Ascending aorta (tissue), 2 donors: ENCODE measurements around the gene PRKCG. TPM values are rescaled to one million over a fixed set of nuclear protein-coding genes. Genes with fewer than 3 reads are reported as not detected.

Source experiments
- DNase-seq, 2 donors: peaks; one replicate each; pipeline ENCODE4 v3.0.0-alpha.2; 2019; ENCODE audit warnings: low spot score in 2 of 2
- H3K27ac ChIP-seq, 2 donors: fragments of 200-600 bp; sonication (generic); one replicate each; pipeline ENCODE4 v1.5.1; 2016 to 2017; ENCODE audit warnings: mild to moderate bottlenecking in 1 of 2
- H3K27me3 ChIP-seq: fragments of 200-600 bp; sonication (generic); one replicate; pipeline ENCODE4 v1.5.1; 2017
- H3K36me3 ChIP-seq, 2 donors: fragments of 200-600 bp; sonication (generic); one replicate each; pipeline ENCODE4 v1.5.1; 2016
- H3K4me1 ChIP-seq, 2 donors: fragments of 200-600 bp; sonication (generic); one replicate each; pipeline ENCODE4 v1.5.1; 2016 to 2017; ENCODE audit warnings: mild to moderate bottlenecking in 1 of 2
- H3K4me3 ChIP-seq, 2 donors: fragments of 200-600 bp; sonication (generic); one replicate each; pipeline ENCODE4 v1.5.1; 2016 to 2017; ENCODE audit warnings: mild to moderate bottlenecking in 1 of 2
- H3K9me3 ChIP-seq, 2 donors: fragments of 200-600 bp; sonication (generic); one replicate each; pipeline ENCODE4 v1.5.1; 2016
- CTCF ChIP-seq, 3 experiments: fragments of 200-600 bp in 2 of 3; fragments of 450-650 bp in 1 of 3; sonication (generic) in 2 of 3; IDR thresholded peaks; one replicate each; pipeline ENCODE4 v1.5.1; 2016 to 2019; ENCODE audit warnings: antibody characterized with exemption in 3 of 3, mild to moderate bottlenecking in 1 of 3, moderate library complexity in 1 of 3
- intact Hi-C: fragments of 100-400 bp; cut with DNase I; formaldehyde crosslinking; loops from one replicate; pipeline ENCODE4 v1.15.1; 2023
- total RNA-seq: library from RNA; depleted of rRNA; stranded (reverse); fragments of >200 nt; gene quantifications from one replicate; pipeline ENCODE4 v1.1.0, GENCODE V29; 2016

Gene PRKCG
- total RNA-seq, 1 donor from 2014 or later: not detected

GRCh38 chr19:53849237-53849676 lies 32.7 kb upstream of the PRKCG start:
- no peak overlapping the region for H3K4me3 ChIP-seq
- DNase-seq: no peak
- no peaks in the 10 kb centered on the region for H3K36me3 ChIP-seq
- no peaks in the 10 kb centered on the region for H3K4me1 ChIP-seq
- no peaks in the 10 kb centered on the region for H3K27me3 ChIP-seq
- H3K27ac ChIP-seq: no peak overlapping the region
- intact Hi-C loops: no loop called here
- TF ChIP-seq CTCF (IDR thresholded peaks at IDR 0.05): no peak
- H3K9me3 ChIP-seq: no peaks in the 10 kb centered on the region

- H3K36me3 ChIP-seq: no peaks in the 10 kb centered on the region
- intact Hi-C loops: no loop called here
- H3K4me3 ChIP-seq: no peak overlapping the region
- no peak for DNase-seq
- H3K27ac ChIP-seq: no peak overlapping the region
- TF ChIP-seq CTCF (IDR thresholded peaks at IDR 0.05): no peak
- no peaks in the 10 kb centered on the region for H3K4me1 ChIP-seq
- H3K9me3 ChIP-seq: no peaks in the 10 kb centered on the region
- H3K27me3 ChIP-seq: no peaks in the 10 kb centered on the region
These were observed 28.3 kb upstream of the PRKCG start for GRCh38 chr19:53853707-53854106.

DNA sequence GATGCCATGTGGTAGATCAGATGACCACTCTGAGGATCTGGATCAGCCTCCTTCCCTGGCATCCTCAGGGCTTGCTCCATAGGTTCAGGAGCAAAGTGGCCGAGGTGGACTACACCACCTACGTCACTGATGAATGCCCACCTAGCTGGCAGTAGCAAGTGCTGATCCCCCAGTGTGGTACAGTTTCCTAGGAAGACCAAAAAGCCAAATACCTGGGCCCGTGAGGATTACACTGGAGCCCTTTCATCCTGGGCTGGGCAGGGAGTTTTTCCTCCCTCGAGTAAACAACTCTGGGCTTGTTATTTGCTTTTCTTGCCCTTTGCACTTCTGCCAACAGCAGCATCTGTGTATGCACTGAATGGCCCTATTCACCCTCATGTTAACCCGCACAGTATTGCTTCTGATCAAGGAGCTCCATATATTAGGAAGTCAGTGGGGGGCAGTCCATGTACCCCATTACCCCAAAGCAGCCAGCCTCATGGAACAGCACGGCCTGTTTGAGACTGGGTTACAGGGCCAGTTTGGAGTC lies 17.6 kb upstream of the PRKCG start:
- Histone ChIP-seq H3K27me3 (no peaks in the 10 kb centered on the region), H3K4me1 (peaks cover 0 to 16% of the 10 kb centered on the region in 2 donors), H3K9me3 (no peaks in the 10 kb centered on the region), H3K4me3 (no peak overlapping the region), H3K36me3 (no peaks in the 10 kb centered on the region), H3K27ac (no peak overlapping the region)
- no peak for TF ChIP-seq CTCF (IDR thresholded peaks at IDR 0.05)
- DNase-seq: no peak
- intact Hi-C loops: loop anchor here (2.0 to 10.0 kb wide), 2 partner anchors 22 to 1250 kb away; partner anchors contain the start of gene PPP1R12C

- peak overlapping the region; percentile 62 to 86 for H3K4me3 ChIP-seq
- intact Hi-C loops: loop anchor here (2.0 to 10.0 kb wide), 9 partner anchors 23 to 1542 kb away; partner anchors contain the start of genes LENG8, NDUFA3, OSCAR and PPP1R12C
- peak overlapping the region; percentile 96 to 98 for H3K27ac ChIP-seq
- DNase-seq: peak in 1 of 2 donors; percentile 66
- no peaks in the 10 kb centered on the region for H3K27me3 ChIP-seq
- no peaks in the 10 kb centered on the region for H3K9me3 ChIP-seq
- H3K36me3 ChIP-seq: peaks cover 2 to 3% of the 10 kb centered on the region in 2 donors
- peaks cover 0 to 21% of the 10 kb centered on the region in 2 donors for H3K4me1 ChIP-seq
- TF ChIP-seq CTCF (IDR thresholded peaks at IDR 0.05): no peak
These were observed 16.5 kb upstream of the PRKCG start for GRCh38 chr19:53865523-53865917.

- intact Hi-C loops: loop anchor here (2.0 to 10.0 kb wide), 10 partner anchors 23 to 1541 kb away; partner anchors contain the start of genes LENG8, NDUFA3, OSCAR and PPP1R12C
- Histone ChIP-seq H3K27ac (peak overlapping the region; percentile 96 to 98), H3K4me1 (peaks cover 1 to 21% of the 10 kb centered on the region in 2 donors), H3K27me3 (no peaks in the 10 kb centered on the region), H3K9me3 (no peaks in the 10 kb centered on the region), H3K36me3 (peaks cover 8 to 9% of the 10 kb centered on the region in 2 donors), H3K4me3 (peak overlapping the region; percentile 62 to 86)
- no peak for TF ChIP-seq CTCF (IDR thresholded peaks at IDR 0.05)
- DNase-seq: peak in 1 of 2 donors; percentile 89
These were observed 15.8 kb upstream of the PRKCG start for GRCh38 chr19:53865918-53866864.
